H9 (cell line): ENCODE data around the gene SPOUT1. TPM values are rescaled to one million over a fixed set of nuclear protein-coding genes. Genes with fewer than 3 reads are reported as not detected.

ENCODE experiments used
- DNase-seq: peaks from one replicate; pipeline ENCODE4 v3.0.0-alpha.2; 2017
- H2AFZ ChIP-seq: one replicate; pipeline ENCODE4 v1.6.1; 2013; ENCODE audit warnings: mild to moderate bottlenecking, low read length, control low read depth, moderate library complexity
- H2AK5ac ChIP-seq: 2 replicates; pipeline ENCODE4 v1.6.1; 2013; ENCODE audit warnings: low read length, control low read depth, mixed read lengths; ENCODE audit not compliant: insufficient read length
- H2BK120ac ChIP-seq: one replicate; pipeline ENCODE4 v1.6.1; 2013; ENCODE audit warnings: low read depth, mild to moderate bottlenecking, low read length, control low read depth, inconsistent platforms; ENCODE audit not compliant: poor library complexity, severe bottlenecking
- H2BK12ac ChIP-seq: 2 replicates; pipeline ENCODE4 v1.6.1; 2013; ENCODE audit warnings: low read length, control low read depth, mixed read lengths, low read depth; ENCODE audit not compliant: insufficient read length
- H2BK15ac ChIP-seq: 2 replicates; pipeline ENCODE4 v1.6.1; 2013; ENCODE audit warnings: low read depth, low read length, control low read depth
- H2BK20ac ChIP-seq: one replicate; pipeline ENCODE4 v1.6.1; 2013; ENCODE audit warnings: low read depth, mild to moderate bottlenecking, low read length, control low read depth, inconsistent platforms; ENCODE audit not compliant: poor library complexity, severe bottlenecking
- H2BK5ac ChIP-seq: 2 replicates; pipeline ENCODE4 v1.6.1; 2013; ENCODE audit warnings: low read length, control low read depth, mixed read lengths; ENCODE audit not compliant: insufficient read length
- H3K14ac ChIP-seq: 2 replicates; pipeline ENCODE4 v1.6.1; 2013; ENCODE audit warnings: low read length, control low read depth; ENCODE audit not compliant: insufficient read depth
- H3K18ac ChIP-seq: 2 replicates; pipeline ENCODE4 v1.6.1; 2013; ENCODE audit warnings: low read depth, mild to moderate bottlenecking, mixed read lengths, low read length, control low read depth; ENCODE audit not compliant: insufficient read length
- H3K23ac ChIP-seq: 2 replicates; pipeline ENCODE4 v1.6.1; 2013; ENCODE audit warnings: low read length, control low read depth, mixed read lengths, low read depth; ENCODE audit not compliant: insufficient read length
- H3K23me2 ChIP-seq: 2 replicates; pipeline ENCODE4 v1.6.1; 2013; ENCODE audit warnings: low read depth, mild to moderate bottlenecking, mixed read lengths, low read length, control low read depth; ENCODE audit not compliant: insufficient read length, poor library complexity, severe bottlenecking
- H3K27ac ChIP-seq: 2 replicates; pipeline ENCODE4 v1.5.1; 2013; ENCODE audit warnings: low read length, control low read depth, mixed read lengths, low read depth; ENCODE audit not compliant: insufficient read length
- H3K27me3 ChIP-seq: 2 replicates; pipeline ENCODE4 v1.6.1; 2013; ENCODE audit warnings: low read length, control low read depth, inconsistent platforms; ENCODE audit not compliant: insufficient read depth
- H3K4ac ChIP-seq: 2 replicates; pipeline ENCODE4 v1.6.1; 2013; ENCODE audit warnings: low read depth, mild to moderate bottlenecking, control low read depth, inconsistent platforms, low read length, moderate library complexity
- H3K4me1 ChIP-seq: 2 replicates; pipeline ENCODE4 v1.6.1; 2013; ENCODE audit warnings: low read length, control low read depth, inconsistent platforms; ENCODE audit not compliant: insufficient read depth
- H3K4me2 ChIP-seq: 2 replicates; pipeline ENCODE4 v1.6.1; 2013; ENCODE audit warnings: low read length, control low read depth, mixed read lengths; ENCODE audit not compliant: insufficient read length, insufficient read depth
- H3K56ac ChIP-seq: 2 replicates; pipeline ENCODE4 v1.6.1; 2013; ENCODE audit warnings: low read depth, mild to moderate bottlenecking, mixed read lengths, low read length, control low read depth; ENCODE audit not compliant: insufficient read length
- H3K79me1 ChIP-seq: 2 replicates; pipeline ENCODE4 v1.6.1; 2013; ENCODE audit warnings: low read depth, mild to moderate bottlenecking, moderate library complexity, low read length, control low read depth, inconsistent platforms; ENCODE audit not compliant: insufficient read depth, poor library complexity, severe bottlenecking
- H3K79me2 ChIP-seq: 2 replicates; pipeline ENCODE4 v1.6.1; 2013; ENCODE audit warnings: low read length, control low read depth, inconsistent platforms; ENCODE audit not compliant: insufficient read depth
- H3K9ac ChIP-seq: 2 replicates; pipeline ENCODE4 v1.6.1; 2013; ENCODE audit warnings: low read length, control low read depth, mixed read lengths; ENCODE audit not compliant: insufficient read length; ENCODE audit errors: extremely low read depth
- H3K9me3 ChIP-seq: one replicate; pipeline ENCODE4 v1.6.1; 2013; ENCODE audit warnings: low read depth, low read length, inconsistent platforms; ENCODE audit not compliant: control insufficient read depth
- H3T11ph ChIP-seq: one replicate; pipeline ENCODE4 v1.6.1; 2013; ENCODE audit warnings: mild to moderate bottlenecking, low read length, control low read depth, inconsistent platforms
- H4K20me1 ChIP-seq: one replicate; pipeline ENCODE4 v1.6.1; 2013; ENCODE audit not compliant: control insufficient read depth, insufficient read length, insufficient read depth
- H4K5ac ChIP-seq: 2 replicates; pipeline ENCODE4 v1.6.1; 2013; ENCODE audit warnings: low read depth, mild to moderate bottlenecking, mixed read lengths, low read length, control low read depth; ENCODE audit not compliant: insufficient read length
- H4K8ac ChIP-seq: replicated peaks from 2 replicates; pipeline ENCODE4 v1.6.1; 2013; ENCODE audit warnings: low read length, control low read depth, mixed read lengths, low read depth; ENCODE audit not compliant: insufficient read length
- H4K91ac ChIP-seq: 2 replicates; pipeline ENCODE4 v1.6.1; 2013; ENCODE audit warnings: low read depth, mild to moderate bottlenecking, moderate library complexity, mixed read lengths, low read length, control low read depth; ENCODE audit not compliant: insufficient read length
- H3K27ac Mint-ChIP-seq, 3 experiments: 2 replicates in 2 of 3; 3 replicates in 1 of 3; pipeline ENCODE4 v1.8.0; 2020 to 2021; ENCODE audit warnings: mixed read lengths in 3 of 3, mild to moderate bottlenecking in 1 of 3, moderate library complexity in 1 of 3
- H3K27me3 Mint-ChIP-seq: 2 replicates; pipeline ENCODE4 v1.8.0; 2021; ENCODE audit warnings: low read depth, mild to moderate bottlenecking, moderate library complexity, mixed read lengths
- H3K36me3 Mint-ChIP-seq, 3 experiments: 2 replicates in 2 of 3; 3 replicates in 1 of 3; pipeline ENCODE4 v1.8.0; 2020 to 2021; ENCODE audit warnings: low read depth in 3 of 3, mixed read lengths in 3 of 3; ENCODE audit not compliant: insufficient read depth in 1 of 3
- H3K4me1 Mint-ChIP-seq, 2 experiments: 2 replicates each; pipeline ENCODE4 v1.8.0; 2020; ENCODE audit warnings: mixed read lengths in 2 of 2
- H3K4me3 Mint-ChIP-seq, 2 experiments: 2 replicates in 1 of 2; 3 replicates in 1 of 2; pipeline ENCODE4 v1.8.0; 2020 to 2021; ENCODE audit warnings: mild to moderate bottlenecking in 2 of 2, mixed read lengths in 2 of 2, moderate library complexity in 1 of 2
- H3K9me3 Mint-ChIP-seq, 2 experiments: 2 replicates in 1 of 2; 3 replicates in 1 of 2; pipeline ENCODE4 v1.8.0; 2020; ENCODE audit warnings: mild to moderate bottlenecking in 2 of 2, mixed read lengths in 2 of 2, moderate library complexity in 1 of 2
- CTCF ChIP-seq: fragments of 200-600 bp; sonication (generic); conservative IDR thresholded peaks from 3 replicates; pipeline ENCODE4 v1.8.0; 2021; ENCODE audit warnings: antibody characterized with exemption, mild to moderate bottlenecking
- WGBS: extraction: QIAGEN DNeasy Blood & Tissue Kit; methylation state at CpG from one replicate; pipeline ENCODE4 v1.1.7; 2013; ENCODE audit warnings: missing lambda C conversion rate, low lambda C conversion rate, mixed read lengths; ENCODE audit not compliant: insufficient read length; ENCODE audit errors: extremely low coverage; 5-methylcytosine and 5-hydroxymethylcytosine counted together
- total RNA-seq: library from RNA; stranded (reverse); gene quantifications from 2 replicates; pipeline ENCODE4 v1.2.1, GENCODE V29; 2021

SPOUT1 gene
- total RNA-seq, 1 experiment from 2014 or later: 86.3 TPM

- peaks cover 11% of the 10 kb centered on the region for H3K23me2 ChIP-seq
- H3K14ac ChIP-seq: no peak overlapping the region
- Mint-ChIP-seq H3K27me3 (no peaks in the 10 kb centered on the region; the same call in 1 of the 2 replicates), H3K9me3 (no peaks in the 10 kb centered on the region), H3K4me1 (peaks cover 11 to 12% of the 10 kb centered on the region in 2 experiments), H3K4me3 (no peak overlapping the region; a peak in 1 of 5 replicates), H3K36me3 (peaks cover 28 to 65% (median 63%) of the 10 kb centered on the region in 3 experiments; a peak in 6 of 7 replicates), H3K27ac (no peak overlapping the region)
- no peak overlapping the region for H3K18ac ChIP-seq
- no peaks in the 10 kb centered on the region for H4K20me1 ChIP-seq
- no peak overlapping the region for H2AK5ac ChIP-seq
- H3K79me2 ChIP-seq: no peaks in the 10 kb centered on the region
- no peak overlapping the region for H3K4ac ChIP-seq
- no peak overlapping the region for H4K5ac ChIP-seq
- no peak overlapping the region for H2BK20ac ChIP-seq
- H3K56ac ChIP-seq: no peak overlapping the region
- no peak overlapping the region for H3K9ac ChIP-seq
- H3K4me1 ChIP-seq: no peaks in the 10 kb centered on the region
- no peak overlapping the region for H2BK15ac ChIP-seq
- no peaks in the 10 kb centered on the region for H3K9me3 ChIP-seq
- H3K27ac ChIP-seq: no peak overlapping the region
- H4K91ac ChIP-seq: no peak overlapping the region
- no peak overlapping the region for H4K8ac ChIP-seq
- H2BK12ac ChIP-seq: no peak overlapping the region
- WGBS: no CpG with 5 or more reads among the region's 22 CpGs
- H2BK5ac ChIP-seq: no peak overlapping the region
- no peak for TF ChIP-seq CTCF
- no peak overlapping the region for H2BK120ac ChIP-seq
- no peak overlapping the region for H2AFZ ChIP-seq
- no peak overlapping the region for H3T11ph ChIP-seq
- no peak overlapping the region for H3K23ac ChIP-seq
- H3K4me2 ChIP-seq: no peak overlapping the region
- no peak for DNase-seq
- H3K27me3 ChIP-seq: no peaks in the 10 kb centered on the region
- H3K79me1 ChIP-seq: no peaks in the 10 kb centered on the region
Measured at GRCh38 chr9:128822407-128823042, 7.1 kb downstream of the SPOUT1 start.
